GM13976 (cell line): ENCODE data around the gene PAK1IP1.
A peak's percentile ranks its signal among the peaks of the same experiment; 100 is the strongest.
"Not testable (repeated sequence)": the region's sequence is repeated elsewhere in the genome, so short reads cannot be mapped to it uniquely, and the experiment has no call there.

Experiments
- DNase-seq: peaks from one replicate; pipeline ENCODE4 v3.0.0; 2012; ENCODE audit warnings: low spot score
- CTCF ChIP-seq: IDR thresholded peaks from 2 replicates; pipeline ENCODE4 v1.5.1; 2012; ENCODE audit warnings: borderline replicate concordance, mild to moderate bottlenecking; ENCODE audit not compliant: insufficient read depth; ENCODE audit errors: extremely low read depth, missing control alignments, control extremely low read depth
- in situ Hi-C: fragments of 300-500 bp; cut with MboI; formaldehyde crosslinking; loops from one replicate; pipeline ENCODE4 v1.12.0; 2022; ENCODE audit warnings: low sequenced_read_pairs, mixed read lengths, inconsistent platforms; ENCODE audit not compliant: unreplicated experiment

The PAK1IP1 gene

GRCh38 chr6:10742251-10742650 lies 47.5 kb downstream of the PAK1IP1 start:
- in situ Hi-C loops: no loop called here
- no peak for DNase-seq
- TF ChIP-seq CTCF: no peak

GRCh38 chr6:10743515-10743914 lies 48.7 kb downstream of the PAK1IP1 start:
- TF ChIP-seq CTCF: no peak
- no peak for DNase-seq
- in situ Hi-C loops: no loop called here

GRCh38 chr6:10745116-10745515 lies 50.3 kb downstream of the PAK1IP1 start:
- no peak for DNase-seq
- in situ Hi-C loops: no loop called here
- no peak for TF ChIP-seq CTCF

GRCh38 chr6:10746915-10747250 lies 52.1 kb downstream of the PAK1IP1 start:
- DNase-seq: no peak
- in situ Hi-C loops: no loop called here
- no peak for TF ChIP-seq CTCF

GRCh38 chr6:10747251-10747972 lies 52.6 kb downstream of the PAK1IP1 start, which contains the start of gene TMEM14B:
Gene TMEM14B (plus strand): TSS chr6:10747805. CDS start chr6:10749246, 1,441 bp downstream.
- in situ Hi-C loops: no loop called here
- TF ChIP-seq CTCF: no peak
- peak; percentile 100 for DNase-seq

DNA sequence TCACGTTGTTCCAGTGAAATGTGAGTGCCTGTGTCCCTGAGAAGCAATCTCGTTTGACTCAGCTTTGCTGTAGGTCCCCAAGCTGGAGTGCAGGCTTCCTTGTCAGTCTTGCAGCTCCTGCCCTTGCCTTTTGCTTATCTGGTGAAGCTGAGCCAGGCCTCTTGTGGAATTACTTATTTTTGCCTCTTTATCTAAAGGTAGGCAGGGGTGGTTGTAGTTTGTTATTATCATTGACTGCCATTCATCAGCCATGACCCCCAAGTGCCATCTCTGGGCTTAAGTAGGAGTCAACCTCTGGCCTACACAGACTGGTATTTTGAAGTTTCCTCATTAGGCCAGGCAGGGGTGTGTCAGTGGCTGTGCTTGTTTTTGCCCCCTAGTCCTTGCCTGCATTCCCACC lies 55.0 kb downstream of the PAK1IP1 start:
- DNase-seq: no peak
- no peak for TF ChIP-seq CTCF
- in situ Hi-C loops: no loop called here

DNA sequence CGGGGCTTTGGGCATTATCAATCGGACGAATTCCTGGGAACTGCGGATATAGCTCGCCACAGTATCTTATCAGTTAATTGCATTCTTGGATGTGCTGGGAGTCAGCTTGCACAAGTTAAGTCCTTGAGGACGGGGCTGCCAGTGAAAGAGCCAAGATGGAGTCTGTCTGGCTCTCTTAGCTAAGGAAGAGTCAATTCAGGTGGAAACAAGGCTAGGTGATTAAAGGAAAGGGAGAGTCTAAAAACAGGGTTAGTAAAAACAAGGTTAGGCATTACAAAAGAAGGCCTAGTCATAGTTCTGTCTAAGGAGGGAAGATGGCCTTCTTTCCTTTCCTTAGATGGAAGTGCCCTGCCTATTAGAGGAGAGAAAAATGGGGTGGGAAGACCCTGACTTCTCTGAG lies 55.8 kb downstream of the PAK1IP1 start:
- in situ Hi-C loops, DNase-seq: not testable (repeated sequence)

GRCh38 chr6:10751757-10752156 lies 57.0 kb downstream of the PAK1IP1 start:
- DNase-seq, in situ Hi-C loops: not testable (repeated sequence)
